Measurements from ENCODE around the gene FBXO15.
A peak's percentile ranks its signal among the peaks of the same experiment; 100 is the strongest.

The FBXO15 gene

GRCh38 chr18:74166386-74166785 lies 18.8 kb upstream of the FBXO15 start:
- Histone ChIP-seq H3K4me1 (ENCODE audit: low read length) (peaks cover 14% of the 10 kb centered on the region), H3K4me2 (ENCODE audit: low read length) (no peak overlapping the region), H3K27ac (ENCODE audit: low read length) (no peak overlapping the region), H4K20me1 (ENCODE audit: insufficient read depth, low read length) (no peaks in the 10 kb centered on the region), H3K79me2 (ENCODE audit: low read length) (no peaks in the 10 kb centered on the region), H3K9me3 (ENCODE audit: insufficient read depth, low read length) (no peaks in the 10 kb centered on the region), H3K4me3 (ENCODE audit: low read length) (no peak overlapping the region), H3K27me3 (ENCODE audit: low read depth, low read length) (peaks cover 4% of the 10 kb centered on the region; the same call in 1 of the 2 replicates), H3K36me3 (replicated peaks; ENCODE audit: low read depth, low read length) (peaks cover 26% of the 10 kb centered on the region), H3K9ac (ENCODE audit: low read length) (no peak overlapping the region), H2AFZ (ENCODE audit: low read depth, low read length) (no peak overlapping the region)
- TF ChIP-seq EZH2phosphoT487 (IDR thresholded peaks at IDR 0.05; ENCODE audit: low read depth) = no peak
- no peak for TF ChIP-seq CTCF (IDR thresholded peaks at IDR 0.05; ENCODE audit: low read depth, low read length)

GRCh38 chr18:74163019-74163660 lies 15.5 kb upstream of the FBXO15 start:
- no peaks in the 10 kb centered on the region for H3K9me3 ChIP-seq (ENCODE audit: insufficient read depth, low read length)
- H2AFZ ChIP-seq (ENCODE audit: low read depth, low read length) = no peak overlapping the region
- H3K4me3 ChIP-seq (ENCODE audit: low read length) = no peak overlapping the region
- H3K36me3 ChIP-seq (replicated peaks; ENCODE audit: low read depth, low read length) = peaks cover 52% of the 10 kb centered on the region
- no peaks in the 10 kb centered on the region for H3K27me3 ChIP-seq (ENCODE audit: low read depth, low read length)
- TF ChIP-seq EZH2phosphoT487 (IDR thresholded peaks at IDR 0.05; ENCODE audit: low read depth) (no peak), CTCF (IDR thresholded peaks at IDR 0.05; ENCODE audit: low read depth, low read length) (no peak)
- H4K20me1 ChIP-seq (ENCODE audit: insufficient read depth, low read length) = no peaks in the 10 kb centered on the region
- H3K27ac ChIP-seq (ENCODE audit: low read length) = peak overlapping the region; percentile 15
- peak overlapping the region; percentile 26 for H3K4me2 ChIP-seq (ENCODE audit: low read length)
- no peaks in the 10 kb centered on the region for H3K79me2 ChIP-seq (ENCODE audit: low read length)
- H3K4me1 ChIP-seq (ENCODE audit: low read length) = peaks cover 14% of the 10 kb centered on the region
- no peak overlapping the region for H3K9ac ChIP-seq (ENCODE audit: low read length)

DNA sequence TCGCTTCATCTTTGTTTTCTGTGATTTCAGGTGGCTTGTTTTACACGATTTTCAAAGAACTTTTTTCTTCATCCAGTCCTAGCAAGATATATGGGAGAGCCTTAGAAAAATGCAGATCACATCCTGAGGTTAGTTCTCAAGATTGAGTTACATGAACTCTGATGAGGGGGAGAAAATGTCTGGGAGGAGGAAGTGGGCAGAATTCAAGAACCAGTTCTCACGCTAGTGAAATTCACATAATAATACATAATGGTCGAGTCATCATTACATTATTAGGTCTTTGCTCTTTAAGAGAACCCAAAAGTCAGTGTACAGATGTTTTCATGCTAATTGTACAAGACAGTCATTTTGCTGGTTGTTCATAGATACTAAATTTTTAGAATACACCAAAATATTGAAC lies 7.6 kb upstream of the FBXO15 start:
- H3K9me3 ChIP-seq (ENCODE audit: insufficient read depth, low read length) = no peaks in the 10 kb centered on the region
- peaks cover 51% of the 10 kb centered on the region for H3K36me3 ChIP-seq (replicated peaks; ENCODE audit: low read depth, low read length)
- H3K27me3 ChIP-seq (ENCODE audit: low read depth, low read length) = no peaks in the 10 kb centered on the region
- no peaks in the 10 kb centered on the region for H3K4me1 ChIP-seq (ENCODE audit: low read length)
- H3K79me2 ChIP-seq (ENCODE audit: low read length) = peaks cover 59% of the 10 kb centered on the region
- peaks cover 17% of the 10 kb centered on the region for H4K20me1 ChIP-seq (ENCODE audit: insufficient read depth, low read length)
- H3K4me2 ChIP-seq (ENCODE audit: low read length) = no peak overlapping the region
- H3K9ac ChIP-seq (ENCODE audit: low read length) = no peak overlapping the region
- no peak overlapping the region for H2AFZ ChIP-seq (ENCODE audit: low read depth, low read length)
- H3K4me3 ChIP-seq (ENCODE audit: low read length) = no peak overlapping the region
- TF ChIP-seq CTCF (IDR thresholded peaks at IDR 0.05; ENCODE audit: low read depth, low read length) = no peak
- no peak for TF ChIP-seq EZH2phosphoT487 (IDR thresholded peaks at IDR 0.05; ENCODE audit: low read depth)
- H3K27ac ChIP-seq (ENCODE audit: low read length) = no peak overlapping the region

- peaks cover 65% of the 10 kb centered on the region for H3K79me2 ChIP-seq (ENCODE audit: low read length)
- no peak overlapping the region for H3K4me2 ChIP-seq (ENCODE audit: low read length)
- H3K27ac ChIP-seq (ENCODE audit: low read length) = no peak overlapping the region
- H4K20me1 ChIP-seq (ENCODE audit: insufficient read depth, low read length) = peaks cover 17% of the 10 kb centered on the region
- H3K9me3 ChIP-seq (ENCODE audit: insufficient read depth, low read length) = no peaks in the 10 kb centered on the region
- H3K36me3 ChIP-seq (replicated peaks; ENCODE audit: low read depth, low read length) = peaks cover 54% of the 10 kb centered on the region
- no peaks in the 10 kb centered on the region for H3K27me3 ChIP-seq (ENCODE audit: low read depth, low read length)
- H3K4me3 ChIP-seq (ENCODE audit: low read length) = no peak overlapping the region
- H2AFZ ChIP-seq (ENCODE audit: low read depth, low read length) = no peak overlapping the region
- no peak overlapping the region for H3K9ac ChIP-seq (ENCODE audit: low read length)
- H3K4me1 ChIP-seq (ENCODE audit: low read length) = peaks cover 4% of the 10 kb centered on the region
- TF ChIP-seq EZH2phosphoT487 (IDR thresholded peaks at IDR 0.05; ENCODE audit: low read depth) (no peak), CTCF (IDR thresholded peaks at IDR 0.05; ENCODE audit: low read depth, low read length) (no peak)
These were observed 7.1 kb upstream of the FBXO15 start for GRCh38 chr18:74154716-74155115.
